GM21619 (cell line): ENCODE results near the gene TRAPPC2L.

Source experiments
- ATAC-seq: cut with Tn5 transposase; IDR thresholded peaks from one replicate; pipeline ENCODE4 v1.9.1; 2021; ENCODE audit not compliant: unreplicated experiment

Gene TRAPPC2L

GRCh38 chr16:88837806-88838205, 19.1 kb upstream of the TRAPPC2L start:
- no peak for ATAC-seq

GRCh38 chr16:88838566-88838965, 18.4 kb upstream of the TRAPPC2L start:
- no peak for ATAC-seq

- ATAC-seq, result no peak
These were observed 17.8 kb upstream of the TRAPPC2L start for GRCh38 chr16:88839026-88839529.

- ATAC-seq, result no peak
These were observed 17.0 kb upstream of the TRAPPC2L start for GRCh38 chr16:88839745-88840599.

GRCh38 chr16:88840600-88841215, 16.2 kb upstream of the TRAPPC2L start:
- ATAC-seq, result no peak

GRCh38 chr16:88841521-88842307, 15.2 kb upstream of the TRAPPC2L start:
- ATAC-seq, result no peak

- ATAC-seq, result no peak
These were observed 14.6 kb upstream of the TRAPPC2L start for GRCh38 chr16:88842308-88842756.

- ATAC-seq, result no peak
These were observed 14.1 kb upstream of the TRAPPC2L start for GRCh38 chr16:88842806-88843205.

- no peak for ATAC-seq
These were observed 13.7 kb upstream of the TRAPPC2L start for GRCh38 chr16:88843256-88843655.

GRCh38 chr16:88844419-88845036, 12.4 kb upstream of the TRAPPC2L start:
- no peak for ATAC-seq

GRCh38 chr16:88846088-88846487, 10.8 kb upstream of the TRAPPC2L start:
- no peak for ATAC-seq

- no peak for ATAC-seq
These were observed 9.3 kb upstream of the TRAPPC2L start for GRCh38 chr16:88847654-88848053.

GRCh38 chr16:88848557-88848956, 8.4 kb upstream of the TRAPPC2L start:
- ATAC-seq, result no peak

- ATAC-seq, result no peak
These were observed 6.3 kb upstream of the TRAPPC2L start for GRCh38 chr16:88850531-88851199.

- no peak for ATAC-seq
These were observed 5.3 kb upstream of the TRAPPC2L start for GRCh38 chr16:88851616-88852015.

- ATAC-seq, result no peak
These were observed 3.5 kb upstream of the TRAPPC2L start for GRCh38 chr16:88853325-88853941.

- no peak for ATAC-seq
These were observed 2.4 kb upstream of the TRAPPC2L start for GRCh38 chr16:88854306-88855111.

GRCh38 chr16:88855176-88855575, 1.8 kb upstream of the TRAPPC2L start:
- no peak for ATAC-seq

GRCh38 chr16:88855736-88856121, 1.2 kb upstream of the TRAPPC2L start:
- ATAC-seq, result no peak
